NCI-H345 (cell line): ENCODE results near the gene TRAF6.

Source experiments
- DNase-seq: peaks from one replicate; lab custom pipeline; 2025; lab: John Stamatoyannopoulos, UW

The TRAF6 gene

DNA sequence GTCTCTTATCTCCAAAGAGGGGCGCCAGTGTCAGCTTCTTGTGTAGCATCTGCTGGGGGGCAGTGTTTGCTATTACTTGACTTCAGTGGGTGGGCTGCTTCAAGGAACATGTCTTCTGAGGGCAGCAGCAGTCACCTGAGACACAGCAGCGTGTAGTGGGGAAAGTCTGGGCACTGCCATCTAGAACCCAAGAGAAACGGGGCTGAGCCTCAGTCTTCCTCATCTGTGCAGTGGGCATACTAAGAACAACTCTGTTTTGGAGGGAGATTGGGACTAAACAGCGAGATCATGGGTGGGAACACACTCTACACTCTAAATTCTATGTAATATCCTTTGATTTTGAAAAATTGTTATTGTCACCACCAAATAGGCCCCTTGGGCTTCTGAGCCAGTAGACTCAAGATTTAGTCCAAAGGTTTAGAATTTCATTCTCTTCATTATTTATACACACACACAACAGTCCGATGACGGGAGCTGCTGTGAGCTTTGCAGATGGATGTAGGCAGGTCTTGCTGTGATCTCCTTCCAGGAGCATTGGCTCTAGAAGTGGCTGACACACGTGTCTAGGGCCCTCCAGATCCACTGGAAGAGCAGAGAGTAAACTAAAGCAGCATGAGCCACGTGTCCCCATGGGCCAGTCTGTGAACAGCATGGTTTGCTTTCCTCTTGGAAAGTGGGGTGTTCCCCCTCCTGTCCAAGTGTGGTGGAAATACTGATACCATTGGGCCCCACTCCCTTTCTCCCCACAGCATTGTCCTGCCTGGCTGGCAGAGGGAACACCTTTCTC is 51.8 kb downstream of the TRAF6 start:
- DNase-seq: no peak

DNA sequence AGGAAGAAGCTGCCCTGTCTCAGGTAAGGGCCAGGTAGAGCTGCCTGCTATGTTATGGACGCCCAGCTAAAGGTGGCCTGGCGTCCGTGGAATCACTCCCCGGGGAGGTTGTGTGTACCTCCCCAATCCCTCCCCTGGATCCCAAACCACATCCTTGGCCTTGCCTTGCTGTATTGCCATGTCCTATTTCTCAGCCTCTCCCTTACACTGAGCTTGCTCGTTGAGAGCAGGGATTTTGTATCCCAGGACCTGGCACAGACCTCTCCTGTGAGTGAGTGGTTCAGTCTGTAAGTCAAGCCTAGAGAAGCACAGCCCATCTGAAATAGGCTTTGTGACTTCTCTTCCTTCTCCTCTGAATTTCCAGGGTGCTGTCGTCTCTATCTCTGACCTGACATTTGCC is 53.9 kb downstream of the TRAF6 start:
- DNase-seq: no peak

DNA sequence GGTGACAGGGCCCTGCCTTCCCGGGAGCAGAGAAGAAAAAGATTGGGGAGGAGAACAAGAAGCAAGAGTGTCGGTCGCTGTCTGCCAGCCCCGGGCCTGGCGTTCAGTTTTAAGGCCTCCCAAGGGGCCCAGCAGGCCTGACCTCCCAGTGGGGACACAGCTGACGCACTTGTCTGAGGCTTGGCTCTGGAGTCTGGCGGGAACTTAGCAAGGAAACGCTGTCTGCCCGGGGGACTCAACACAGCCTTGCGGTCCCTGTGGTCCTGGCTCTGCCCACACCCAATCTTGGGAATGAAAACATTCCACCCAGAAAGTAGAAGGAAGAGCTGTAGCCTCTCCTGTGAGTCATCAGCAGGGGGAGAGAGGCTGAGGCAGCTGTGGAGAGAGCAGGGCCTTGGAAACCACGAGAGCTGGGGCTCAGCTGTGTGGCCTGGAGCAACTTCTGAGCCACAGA is 54.4 kb downstream of the TRAF6 start:
- peak; percentile 51 for DNase-seq

DNA sequence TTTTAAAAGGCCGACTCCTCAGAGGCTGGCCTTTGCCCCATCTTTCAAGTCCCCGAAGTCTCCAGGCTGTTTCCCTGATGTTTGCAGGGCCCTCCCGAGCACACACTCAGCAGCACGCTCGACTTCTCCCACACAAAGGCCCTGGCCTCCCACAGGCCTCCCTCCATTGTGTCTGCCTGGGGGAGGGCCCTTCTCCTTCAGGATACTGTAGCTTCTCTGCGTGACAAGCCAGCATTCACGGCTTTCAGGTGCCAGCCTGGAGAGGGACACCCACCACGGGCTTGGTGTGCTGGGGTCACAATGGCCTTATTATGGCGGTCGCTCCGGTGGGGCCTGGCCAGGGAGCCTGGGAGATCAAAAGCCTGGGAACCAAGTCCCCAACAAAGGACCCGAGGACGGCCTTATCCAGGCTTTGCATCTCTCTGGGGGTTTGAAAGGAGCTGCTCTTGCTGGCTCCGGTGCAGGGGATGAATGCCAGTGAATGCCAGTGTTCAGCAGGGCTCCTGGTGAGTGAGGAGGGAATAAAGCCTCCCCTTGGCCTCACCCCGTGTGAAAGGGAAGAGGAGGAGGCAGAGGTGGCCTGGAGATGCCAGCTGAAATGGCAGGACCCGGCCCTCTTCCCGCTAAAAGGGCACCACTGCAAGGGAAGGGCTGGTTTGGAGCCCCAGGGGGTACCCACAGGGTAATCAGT is 55.0 kb downstream of the TRAF6 start:
- DNase-seq: peak; percentile 94

DNA sequence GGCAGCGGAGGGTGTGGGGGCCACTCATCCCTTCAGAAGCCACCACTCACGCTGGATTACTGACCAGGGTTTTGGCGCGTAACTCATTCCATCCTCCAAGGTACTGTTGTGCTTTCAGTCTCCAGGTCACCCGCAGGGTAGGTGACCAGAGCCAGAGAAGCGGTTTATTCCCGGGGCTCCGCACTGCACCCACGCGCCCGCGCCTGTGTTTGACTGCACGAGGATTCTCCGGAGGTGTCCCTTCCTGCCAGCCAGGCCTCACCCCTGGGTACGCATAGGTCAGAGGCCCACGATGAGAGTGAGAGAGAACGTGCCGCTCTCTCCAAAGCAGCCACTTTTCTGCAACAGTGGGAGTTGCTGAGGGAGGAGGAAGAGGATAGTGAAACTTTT is 55.5 kb downstream of the TRAF6 start:
- no peak for DNase-seq

DNA sequence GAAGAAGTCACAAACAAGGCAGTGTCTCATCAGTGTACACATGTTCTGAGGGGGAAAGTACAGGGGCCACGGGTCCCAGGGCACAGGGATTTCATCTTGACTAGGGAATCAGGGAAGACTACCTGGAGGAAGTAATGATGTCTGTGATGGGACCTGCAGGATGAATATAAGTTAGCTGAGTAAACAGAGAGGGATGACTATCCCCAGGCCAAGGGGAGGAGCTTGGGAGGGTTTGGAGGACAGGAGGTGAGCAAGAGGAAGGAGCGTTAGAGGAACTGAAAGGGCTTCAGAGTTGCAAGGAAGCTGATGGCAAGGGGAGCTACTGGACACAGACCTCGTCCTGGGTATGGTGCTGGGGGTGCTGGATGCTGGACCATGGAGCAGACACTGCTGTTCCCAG is 56.4 kb downstream of the TRAF6 start:
- no peak for DNase-seq

DNA sequence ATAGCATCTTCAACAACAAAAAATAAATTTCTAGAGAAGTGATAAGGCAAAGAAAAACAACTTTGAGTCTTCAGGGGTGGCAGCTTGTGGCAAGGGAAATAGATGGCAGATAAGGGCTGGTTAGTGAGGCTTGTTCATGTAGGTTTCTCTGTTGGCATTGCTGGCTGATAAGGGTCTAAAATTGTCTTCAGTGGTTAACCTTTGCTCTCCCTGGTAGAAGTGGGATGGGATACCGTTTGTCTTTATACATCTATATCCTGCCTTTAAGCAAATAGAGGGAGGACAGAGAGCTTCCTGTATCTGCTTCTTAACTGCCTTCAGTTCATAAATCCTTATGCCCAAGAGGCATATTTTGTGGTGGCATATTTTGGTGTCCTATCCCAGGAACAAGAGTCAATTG is 57.1 kb downstream of the TRAF6 start:
- DNase-seq: no peak

DNA sequence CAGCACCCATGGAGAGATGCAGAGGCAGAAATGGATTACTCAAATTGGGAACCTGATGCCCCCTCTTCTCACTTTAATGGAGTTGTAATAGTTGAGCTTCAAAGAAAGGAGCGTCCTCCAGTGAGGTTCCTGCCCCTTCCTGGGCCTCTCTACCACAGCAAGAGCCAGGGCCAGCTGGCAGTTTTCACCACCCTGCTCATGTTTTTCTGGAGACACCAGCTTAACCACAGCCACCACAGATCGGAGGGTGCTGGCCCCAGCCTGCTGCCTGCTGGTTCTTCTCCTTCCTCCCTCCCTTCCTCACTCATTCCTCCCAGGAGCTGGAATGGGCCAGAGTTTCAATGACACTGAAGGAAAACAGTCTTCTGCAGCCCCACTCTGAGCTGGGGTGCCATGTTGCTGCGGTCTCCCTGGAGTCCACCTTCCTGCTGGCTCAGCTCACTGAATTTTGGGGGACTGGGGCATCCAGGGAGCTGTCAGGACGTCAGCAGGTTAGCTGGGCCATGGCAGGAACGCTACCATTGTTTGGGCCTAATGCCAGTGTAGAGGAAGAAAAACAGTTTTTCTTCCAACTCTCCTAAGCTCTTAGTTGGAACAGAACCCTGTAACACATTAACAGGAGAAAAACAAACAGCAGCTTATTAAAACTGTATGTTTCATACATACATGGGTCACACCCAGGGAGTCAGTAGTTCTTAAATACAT is 57.7 kb downstream of the TRAF6 start:
- no peak for DNase-seq

DNA sequence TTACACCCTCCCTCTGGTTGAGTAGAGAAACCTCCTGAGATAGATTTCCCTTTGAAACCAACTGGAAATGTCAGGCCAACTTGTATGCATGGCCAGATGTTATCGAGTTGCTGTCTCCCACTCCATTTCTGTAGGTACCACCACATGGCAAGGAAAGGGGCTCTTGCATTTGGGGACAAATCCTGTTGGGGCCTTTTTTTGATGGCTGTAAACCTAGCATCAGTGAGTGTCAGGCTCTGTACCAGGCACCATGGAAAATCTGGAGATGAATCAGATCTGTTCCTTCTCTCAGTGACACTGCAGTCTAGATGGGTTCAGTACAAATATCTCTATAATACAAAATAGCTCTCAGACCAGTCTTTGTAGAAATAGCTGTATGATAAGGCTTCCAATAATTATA is 58.4 kb downstream of the TRAF6 start:
- DNase-seq: no peak

- DNase-seq: no peak
These were observed 59.0 kb downstream of the TRAF6 start for GRCh38 chr11:36451045-36451444.

GRCh38 chr11:36450110-36450572 is 59.9 kb downstream of the TRAF6 start:
- DNase-seq: no peak

DNA sequence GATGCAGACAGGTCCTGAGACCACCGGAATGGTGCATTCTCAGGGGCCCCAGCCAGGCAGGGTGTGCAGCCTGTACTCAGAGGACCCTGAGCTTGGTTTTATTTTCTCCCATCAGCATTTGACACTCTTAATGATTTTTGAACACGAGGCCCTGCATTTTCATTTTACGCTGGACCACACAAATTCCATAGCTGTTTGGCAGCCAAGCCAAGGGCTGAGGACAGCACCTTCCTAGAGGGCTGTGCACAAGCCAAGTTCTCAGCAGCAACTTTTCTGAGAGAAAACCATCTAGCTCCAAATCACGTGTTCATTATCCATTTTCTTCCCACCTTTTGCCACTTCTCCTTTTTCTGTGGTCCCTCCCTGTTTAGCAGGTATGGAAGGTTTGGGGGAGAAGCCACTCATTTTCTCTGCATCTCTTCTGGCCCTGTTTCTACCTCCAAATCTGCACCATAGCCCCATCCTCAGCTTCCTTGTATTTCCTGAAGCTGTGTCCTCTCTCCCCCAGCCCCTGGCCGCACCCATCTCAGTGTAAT is 60.4 kb downstream of the TRAF6 start:
- no peak for DNase-seq

DNA sequence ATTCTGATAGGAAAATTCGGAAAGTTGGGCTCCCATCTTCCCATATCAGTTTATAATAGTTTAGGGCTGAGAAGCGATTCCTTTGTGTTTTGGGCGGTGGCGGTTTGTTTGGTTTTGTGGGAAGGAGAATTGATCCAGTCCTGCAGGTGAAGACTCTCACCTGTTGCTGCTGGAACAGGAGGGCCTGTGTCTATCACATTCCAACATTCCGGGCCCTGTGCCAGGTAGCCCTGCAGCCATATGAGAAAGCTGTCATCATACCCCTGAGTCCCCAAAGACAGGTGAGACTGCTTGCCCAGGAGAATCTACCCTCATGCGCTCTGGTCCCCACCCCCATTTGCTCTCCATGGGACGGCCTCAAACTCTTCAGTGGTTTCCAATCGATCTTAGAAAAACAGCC is 62.1 kb downstream of the TRAF6 start:
- peak; percentile 73 for DNase-seq

DNA sequence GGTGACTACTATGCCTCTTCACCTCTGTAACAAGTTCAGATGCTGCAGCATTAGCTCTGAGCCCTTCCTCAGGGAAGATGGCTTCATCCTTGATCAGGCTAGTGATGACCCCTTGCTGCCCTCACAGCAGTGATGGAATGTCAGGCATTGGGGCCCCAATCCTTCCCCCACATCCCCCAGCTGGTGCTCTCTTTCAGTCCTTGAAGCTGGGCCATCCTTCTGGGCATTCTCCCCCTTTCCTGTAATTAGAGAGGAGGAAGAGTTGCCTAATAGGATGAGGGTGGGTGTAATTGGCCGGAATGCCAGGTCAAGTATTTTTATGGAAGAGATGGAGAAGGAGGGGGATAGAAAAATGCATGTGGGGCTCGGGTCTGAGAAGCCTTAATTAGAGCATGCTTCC is 62.6 kb downstream of the TRAF6 start:
- DNase-seq: no peak

- DNase-seq: no peak
These were observed 63.9 kb downstream of the TRAF6 start for GRCh38 chr11:36446135-36446534.

DNA sequence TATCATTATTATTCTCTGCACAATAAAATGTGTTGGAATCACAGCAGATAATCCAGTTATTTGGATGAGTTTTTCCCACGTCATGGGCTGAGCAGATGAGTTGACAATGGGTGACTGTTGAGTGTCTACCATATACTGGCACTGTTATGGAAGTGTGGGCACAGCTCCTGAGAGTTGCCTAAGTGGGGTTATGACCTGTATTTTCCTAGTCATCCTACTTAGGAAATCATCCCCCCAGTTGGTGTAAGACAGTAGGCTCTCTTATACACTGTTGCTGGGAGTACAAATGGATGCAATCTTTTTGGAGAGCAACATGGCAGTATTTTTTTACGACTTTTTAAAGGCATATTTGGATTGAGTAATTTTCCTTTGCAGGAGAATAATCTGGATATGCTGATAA is 66.4 kb downstream of the TRAF6 start:
- DNase-seq: no peak

- DNase-seq: no peak
These were observed 68.4 kb downstream of the TRAF6 start for GRCh38 chr11:36441610-36442208.

GRCh38 chr11:36438126-36438525 is 71.9 kb downstream of the TRAF6 start:
- DNase-seq: no peak

DNA sequence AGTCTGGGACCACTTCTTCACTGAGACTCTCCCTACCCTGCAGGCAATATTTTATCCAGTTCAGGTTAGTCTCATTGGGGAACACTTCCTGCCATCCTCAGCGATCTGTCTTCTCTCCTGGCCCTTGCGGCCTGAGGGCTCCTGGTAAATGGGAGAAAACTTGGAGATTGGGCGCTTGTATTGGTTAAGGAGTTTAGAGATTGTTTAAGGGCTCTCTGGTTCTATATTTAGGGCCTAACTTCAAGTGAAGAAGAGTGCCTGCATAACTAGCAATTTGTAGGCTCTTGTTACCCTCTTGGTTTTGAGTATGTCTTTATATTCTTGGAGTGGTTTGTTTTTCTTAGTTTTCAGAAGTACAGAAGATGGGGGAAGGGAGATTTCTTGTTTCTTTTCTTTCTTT is 72.7 kb downstream of the TRAF6 start:
- no peak for DNase-seq
